Activated CD8-positive, alpha-beta memory T cell treated with anti-CD3 and anti-CD28 coated beads for 36 hours (primary cell): ENCODE measurements around the gene GAGE13. TPM values are rescaled to one million over a fixed set of nuclear protein-coding genes. Genes with fewer than 3 reads are reported as not detected.
"Not testable (repeated sequence)": the region's sequence is repeated elsewhere in the genome, so short reads cannot be mapped to it uniquely, and the experiment has no call there.

ENCODE experiments used
- CTCF ChIA-PET: fragments of 350-600 bp; sonication (Branson Sonifier 250); formaldehyde crosslinking; loops from one replicate; lab custom pipeline; 2021; ENCODE audit warnings: antibody characterized with exemption; lab: Charles Lee
- POLR2A ChIA-PET: fragments of 350-600 bp; sonication (Branson Sonifier 250); formaldehyde crosslinking; loops from one replicate; lab custom pipeline; 2021; ENCODE audit warnings: antibody characterized with exemption; lab: Charles Lee
- total RNA-seq, 2 experiments: library from RNA; stranded (reverse); gene quantifications; one replicate each; pipeline ENCODE4 v1.2.3, GENCODE V29; 2021

The GAGE13 gene
- total RNA-seq: not detected

GRCh38 chrX:49331282-49331681 is at the start of gene GAGE13:
Gene GAGE13 (plus strand): TSS chrX:49331582. CDS start chrX:49332738, 1,156 bp downstream.
- POLR2A ChIA-PET, CTCF ChIA-PET: not testable (repeated sequence)

- POLR2A ChIA-PET: no interaction called here
- CTCF ChIA-PET: interaction anchor here (0.6 kb wide), 1 partner anchor 132 kb away, joined by 4 read pairs; no protein-coding TSS in a partner anchor
Measured at GRCh38 chrX:49282647-49283011, 48.8 kb upstream of the GAGE13 start.

- ChIA-PET CTCF (no interaction called here), POLR2A (no interaction called here)
Measured at GRCh38 chrX:49284212-49284611, 47.2 kb upstream of the GAGE13 start.

- POLR2A ChIA-PET: no interaction called here
Measured at GRCh38 chrX:49286136-49286535, 45.2 kb upstream of the GAGE13 start.

GRCh38 chrX:49286581-49286980 is 44.8 kb upstream of the GAGE13 start:
- POLR2A ChIA-PET: no interaction called here
- CTCF ChIA-PET: no interaction called here

More at GRCh38 chrX:49286136-49286535, 45.2 kb upstream of the GAGE13 start:
- CTCF ChIA-PET: no interaction called here

- CTCF ChIA-PET: no interaction called here
- POLR2A ChIA-PET: no interaction called here
Measured at GRCh38 chrX:49287665-49288064, 43.7 kb upstream of the GAGE13 start.

- CTCF ChIA-PET: no interaction called here
- POLR2A ChIA-PET: no interaction called here
Measured at GRCh38 chrX:49290215-49290614, 41.2 kb upstream of the GAGE13 start.

- ChIA-PET CTCF (interaction anchor here (0.5 to 0.6 kb wide), 2 partner anchors 89 to 104 kb away, joined by 3 read pairs; no protein-coding TSS in a partner anchor), POLR2A (interaction anchor here (0.7 to 1.0 kb wide), 2 partner anchors 17 to 23 kb away, joined by 3 read pairs; no protein-coding TSS in a partner anchor)
Measured at GRCh38 chrX:49291615-49292337, 39.6 kb upstream of the GAGE13 start.

GRCh38 chrX:49292400-49293362 is 38.7 kb upstream of the GAGE13 start:
- POLR2A ChIA-PET: interaction anchor here (1.0 kb wide), 1 partner anchor 24 kb away, joined by 3 read pairs; no protein-coding TSS in a partner anchor
- CTCF ChIA-PET: no interaction called here

GRCh38 chrX:49299293-49299692 is 32.1 kb upstream of the GAGE13 start:
- CTCF ChIA-PET, POLR2A ChIA-PET: not testable (repeated sequence)

- CTCF ChIA-PET: no interaction called here
- POLR2A ChIA-PET: no interaction called here
Measured at GRCh38 chrX:49300703-49301102, 30.7 kb upstream of the GAGE13 start.

- ChIA-PET POLR2A (no interaction called here), CTCF (no interaction called here)
Measured at GRCh38 chrX:49303346-49303745, 28.0 kb upstream of the GAGE13 start, which contains the start of gene GAGE10. Gene GAGE10 (plus strand): TSS chrX:49303646. CDS start chrX:49304860, 1,214 bp downstream.

GRCh38 chrX:49307775-49308174 is 23.6 kb upstream of the GAGE13 start:
- POLR2A ChIA-PET, CTCF ChIA-PET: not testable (repeated sequence)

- ChIA-PET POLR2A (interaction anchor here (0.6 kb wide), 1 partner anchor 17 kb away, joined by 3 read pairs; no protein-coding TSS in a partner anchor), CTCF (no interaction called here)
Measured at GRCh38 chrX:49308604-49309269, 22.6 kb upstream of the GAGE13 start.

GRCh38 chrX:49309401-49309981 is 21.9 kb upstream of the GAGE13 start:
- ChIA-PET CTCF (no interaction called here), POLR2A (interaction anchor here (0.6 kb wide), 1 partner anchor 18 kb away, joined by 3 read pairs; no protein-coding TSS in a partner anchor)

GRCh38 chrX:49310371-49310770 is 21.0 kb upstream of the GAGE13 start:
- POLR2A ChIA-PET: no interaction called here
- CTCF ChIA-PET: no interaction called here

GRCh38 chrX:49312176-49312575 is 19.2 kb upstream of the GAGE13 start:
- ChIA-PET POLR2A (no interaction called here), CTCF (no interaction called here)

GRCh38 chrX:49316085-49316484 is 15.3 kb upstream of the GAGE13 start:
- CTCF ChIA-PET: no interaction called here
- POLR2A ChIA-PET: no interaction called here

GRCh38 chrX:49321737-49322136 is 9.6 kb upstream of the GAGE13 start, which contains the start of gene GAGE12J:
Gene GAGE12J (plus strand): TSS chrX:49322037. CDS start chrX:49323194, 1,157 bp downstream.
- POLR2A ChIA-PET, CTCF ChIA-PET: not testable (repeated sequence)
